Left ventricle myocardium inferior (tissue), 1 donor: ENCODE measurements around the gene RANBP3. TPM values are rescaled to one million over a fixed set of nuclear protein-coding genes. Genes with fewer than 3 reads are reported as not detected.
"Not testable (repeated sequence)": the region's sequence is repeated elsewhere in the genome, so short reads cannot be mapped to it uniquely, and the experiment has no call there.

Experiments
- DNase-seq: peaks from one replicate; pipeline ENCODE4 v3.0.0-alpha.2; 2020
- H3K27ac ChIP-seq: fragments of 200-600 bp; replicated peaks from 2 replicates; pipeline ENCODE4 v1.8.0; 2021
- H3K27me3 ChIP-seq: fragments of 200-600 bp; 2 replicates; pipeline ENCODE4 v1.8.0; 2021; ENCODE audit warnings: low read depth
- H3K36me3 ChIP-seq: fragments of 200-600 bp; 2 replicates; pipeline ENCODE4 v1.8.0; 2021
- H3K4me1 ChIP-seq: fragments of 200-600 bp; 2 replicates; pipeline ENCODE4 v1.8.0; 2021
- H3K4me3 ChIP-seq: fragments of 200-600 bp; 2 replicates; pipeline ENCODE4 v1.8.0; 2021; ENCODE audit warnings: mild to moderate bottlenecking, moderate library complexity
- H3K9me3 ChIP-seq: fragments of 200-600 bp; replicated peaks from 2 replicates; pipeline ENCODE4 v1.8.0; 2021
- CTCF ChIP-seq: fragments of 200-600 bp; IDR thresholded peaks from 2 replicates; pipeline ENCODE4 v1.8.0; 2021; ENCODE audit warnings: antibody characterized with exemption, mild to moderate bottlenecking, borderline replicate concordance
- intact Hi-C: fragments of 100-400 bp; cut with micrococcal nuclease; formaldehyde crosslinking; loops from one replicate; pipeline ENCODE4 v1.11.0; 2022
- total RNA-seq: library from RNA; stranded (reverse); fragmentation: NEBNext Ultra II Directional; extraction: Animal tissue kit (Norgen Biotek cat#: 25700); gene quantifications from one replicate; pipeline ENCODE4 v1.2.1, GENCODE V29; 2021
- donor health status: DM: no; HTN: yes; CAD: no; lungs with severe emphysema.

The RANBP3 gene
- total RNA-seq, 1 donor from 2014 or later = 54.8 TPM

DNA sequence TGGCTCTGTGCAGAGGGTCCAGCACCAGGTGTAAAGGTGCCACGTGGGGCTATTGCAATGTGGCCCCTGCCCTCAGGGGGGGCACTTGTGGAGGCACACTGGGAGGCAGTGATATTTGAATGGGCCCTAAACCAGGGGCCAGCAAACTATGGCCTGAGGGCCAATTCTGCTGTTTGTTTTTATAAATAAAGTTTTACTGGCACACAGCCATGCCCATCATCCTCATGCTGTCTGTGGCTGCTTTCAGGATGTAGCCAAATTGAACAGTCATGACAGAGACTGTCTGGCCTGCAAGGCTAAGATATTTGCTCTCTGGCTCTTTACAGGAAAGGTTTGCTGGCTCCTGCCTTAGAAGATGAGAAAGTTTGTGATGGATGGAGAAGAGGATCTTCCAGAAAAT lies 33.9 kb upstream of the RANBP3 start:
- Histone ChIP-seq H3K36me3 (peaks cover 44% of the 10 kb centered on the region), H3K9me3 (no peaks in the 10 kb centered on the region), H3K4me1 (no peaks in the 10 kb centered on the region), H3K27me3 (no peaks in the 10 kb centered on the region), H3K4me3 (no peak overlapping the region), H3K27ac (no peak overlapping the region)
- no peak for DNase-seq
- intact Hi-C loops = no loop called here
- TF ChIP-seq CTCF = no peak

DNA sequence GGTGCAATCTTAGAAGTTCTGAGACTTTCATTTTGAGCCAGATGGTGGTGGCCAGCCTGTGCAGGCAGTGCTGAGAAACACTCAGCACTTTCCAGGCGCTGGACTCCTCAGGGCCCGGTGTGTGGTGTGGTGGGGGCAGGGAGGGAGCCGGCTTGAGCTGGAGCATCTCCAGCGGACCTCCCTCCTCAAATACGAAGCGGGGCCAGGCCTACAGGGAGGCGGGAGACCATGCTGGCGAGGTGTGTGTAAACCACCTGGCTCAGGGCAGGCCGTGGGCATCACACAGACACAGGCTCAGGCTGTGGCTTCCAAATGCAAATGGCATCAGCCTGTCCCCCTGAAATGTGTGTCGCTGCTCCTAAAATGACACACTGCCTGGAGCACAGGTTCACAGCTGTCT lies 33.3 kb upstream of the RANBP3 start:
- peaks cover 47% of the 10 kb centered on the region for H3K36me3 ChIP-seq
- no peak overlapping the region for H3K27ac ChIP-seq
- H3K9me3 ChIP-seq = no peaks in the 10 kb centered on the region
- no peak for DNase-seq
- H3K27me3 ChIP-seq = no peaks in the 10 kb centered on the region
- intact Hi-C loops = no loop called here
- H3K4me3 ChIP-seq = no peak overlapping the region
- no peaks in the 10 kb centered on the region for H3K4me1 ChIP-seq
- no peak for TF ChIP-seq CTCF

DNA sequence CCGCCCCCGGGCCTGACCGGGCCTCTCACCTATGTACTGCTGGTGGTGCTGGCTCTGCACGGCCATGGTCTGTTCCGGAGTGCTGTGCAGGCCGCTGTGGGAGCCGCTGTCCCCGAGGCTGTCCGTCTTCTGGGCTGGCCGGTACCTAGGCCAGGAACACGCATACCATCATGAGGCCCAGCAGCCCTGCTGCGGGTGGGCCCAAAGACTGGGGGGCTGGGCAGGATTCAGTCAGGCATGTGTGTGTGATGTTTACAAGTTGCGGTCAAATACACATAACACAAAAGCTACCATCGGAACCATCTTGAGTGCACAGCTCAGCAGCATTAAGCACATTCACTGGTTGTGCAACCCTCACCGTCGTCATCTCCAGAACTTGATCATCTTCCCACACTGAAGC lies 32.2 kb upstream of the RANBP3 start:
- H3K4me3 ChIP-seq = no peak overlapping the region
- peaks cover 58% of the 10 kb centered on the region for H3K36me3 ChIP-seq
- no peaks in the 10 kb centered on the region for H3K4me1 ChIP-seq
- intact Hi-C loops = no loop called here
- H3K27ac ChIP-seq = no peak overlapping the region
- H3K27me3 ChIP-seq = no peaks in the 10 kb centered on the region
- TF ChIP-seq CTCF = no peak
- no peak for DNase-seq
- no peaks in the 10 kb centered on the region for H3K9me3 ChIP-seq

GRCh38 chr19:6007866-6008265 lies 29.9 kb upstream of the RANBP3 start:
- DNase-seq = no peak
- TF ChIP-seq CTCF = no peak
- Histone ChIP-seq H3K9me3 (no peaks in the 10 kb centered on the region), H3K4me1 (no peaks in the 10 kb centered on the region), H3K36me3 (peaks cover 68% of the 10 kb centered on the region), H3K4me3 (no peak overlapping the region), H3K27ac (no peak overlapping the region), H3K27me3 (no peaks in the 10 kb centered on the region)
- intact Hi-C loops = no loop called here

GRCh38 chr19:6006896-6007295 lies 29.0 kb upstream of the RANBP3 start:
- Histone ChIP-seq H3K36me3 (peaks cover 75% of the 10 kb centered on the region), H3K27me3 (no peaks in the 10 kb centered on the region), H3K27ac (no peak overlapping the region), H3K4me1 (no peaks in the 10 kb centered on the region), H3K9me3 (no peaks in the 10 kb centered on the region), H3K4me3 (no peak overlapping the region)
- no peak for DNase-seq
- intact Hi-C loops = no loop called here
- no peak for TF ChIP-seq CTCF

GRCh38 chr19:6006070-6006446 lies 28.1 kb upstream of the RANBP3 start:
- H3K4me1 ChIP-seq, H3K27ac ChIP-seq, DNase-seq, H3K27me3 ChIP-seq, H3K4me3 ChIP-seq, H3K9me3 ChIP-seq, intact Hi-C loops: not testable (repeated sequence)
- H3K36me3 ChIP-seq = peaks cover 72% of the 10 kb centered on the region
